D341Med (cell line): ENCODE results near the gene PYGL.
A peak's percentile ranks its signal among the peaks of the same experiment; 100 is the strongest.

Experiments used
- DNase-seq: peaks from one replicate; pipeline ENCODE4 v3.0.0; 2012; ENCODE audit warnings: low spot score

PYGL gene

GRCh38 chr14:50871914-50872732 lies 72.2 kb downstream of the PYGL start, which contains the start of gene ABHD12B:
TSS of gene ABHD12B (plus strand) at chr14:50872053. CDS start at chr14:50872175, 122 bp downstream.
- peak; percentile 33 for DNase-seq

DNA sequence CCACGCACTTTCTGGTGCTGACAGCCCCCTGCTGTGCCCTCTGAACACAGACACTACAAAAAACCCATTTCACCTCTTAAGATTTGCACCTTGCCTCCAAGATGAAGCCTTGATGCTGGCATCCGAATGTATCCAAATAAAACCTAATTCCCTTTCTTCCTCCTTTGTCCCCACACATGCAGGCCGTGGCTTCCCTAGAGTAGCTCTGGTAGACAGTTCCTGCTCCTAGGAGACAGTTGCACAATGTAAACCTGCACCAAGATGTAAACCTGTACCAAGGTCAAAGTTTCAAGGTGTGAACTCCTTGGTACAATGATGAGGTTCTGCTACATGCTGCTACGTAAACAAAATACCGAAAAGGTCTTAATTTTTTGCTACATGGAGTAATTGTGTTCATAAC lies 73.1 kb downstream of the PYGL start:
- no peak for DNase-seq

- no peak for DNase-seq
Measured at GRCh38 chr14:50865391-50866076, 78.7 kb downstream of the PYGL start.

DNA sequence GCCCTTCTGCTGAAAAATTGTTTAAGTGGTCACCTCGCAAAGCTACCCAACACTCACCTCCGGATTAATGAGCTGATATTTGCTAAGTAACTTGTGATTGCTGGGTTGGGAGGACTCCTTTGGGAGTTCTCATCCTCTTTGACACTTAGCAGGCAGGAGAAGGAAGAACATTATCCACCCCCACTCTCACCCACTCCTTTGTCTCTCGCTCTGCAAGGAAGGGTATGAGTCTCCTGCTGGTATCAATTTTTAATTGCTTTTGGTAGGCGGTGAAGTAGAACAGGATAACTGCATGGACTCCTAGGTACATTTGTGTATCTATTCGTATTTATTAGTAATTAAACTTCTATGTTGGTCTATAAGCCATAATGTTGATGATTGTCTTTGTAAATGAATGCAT lies 79.3 kb downstream of the PYGL start:
- no peak for DNase-seq

GRCh38 chr14:50864237-50864636 lies 80.0 kb downstream of the PYGL start:
- DNase-seq: no peak

GRCh38 chr14:50862036-50862570 lies 82.2 kb downstream of the PYGL start:
- no peak for DNase-seq

- peak; percentile 79 for DNase-seq
Measured at GRCh38 chr14:50860478-50861086, 83.7 kb downstream of the PYGL start.

DNA sequence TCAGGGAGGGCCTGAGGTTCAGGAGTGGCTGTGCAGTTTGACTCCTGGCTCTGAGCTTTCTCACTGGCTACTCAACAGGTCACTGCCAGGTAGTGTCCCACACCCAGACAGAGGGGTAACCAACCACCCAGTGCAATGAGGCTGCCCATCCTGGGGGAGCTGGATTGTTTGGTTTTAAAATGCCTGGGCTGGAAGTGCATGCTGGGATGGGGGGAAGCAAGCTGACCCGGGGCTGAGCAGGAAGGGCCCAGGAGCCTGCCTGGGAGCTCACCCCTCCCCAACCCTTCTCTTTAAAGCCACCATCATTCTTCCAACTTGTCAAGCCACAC lies 85.0 kb downstream of the PYGL start:
- no peak for DNase-seq

DNA sequence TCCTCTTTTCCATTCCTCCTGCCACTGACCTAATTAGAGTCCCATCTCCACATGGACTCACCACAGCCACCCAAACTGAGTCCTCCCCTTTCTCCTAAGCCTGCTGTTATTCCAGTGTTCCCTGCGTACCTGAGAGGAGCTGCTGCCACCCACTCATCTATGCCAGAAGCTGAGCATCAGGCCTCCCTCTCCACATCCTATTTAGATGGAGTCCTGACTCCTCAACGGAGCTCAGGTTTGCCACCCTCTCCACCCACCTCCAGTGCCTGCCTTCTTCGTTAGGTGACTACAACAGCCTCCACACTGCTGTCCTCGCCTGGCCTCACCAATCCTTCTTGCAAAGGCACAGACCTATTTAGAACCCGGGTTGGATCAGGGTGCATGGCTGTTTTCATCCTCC lies 87.6 kb downstream of the PYGL start:
- no peak for DNase-seq

DNA sequence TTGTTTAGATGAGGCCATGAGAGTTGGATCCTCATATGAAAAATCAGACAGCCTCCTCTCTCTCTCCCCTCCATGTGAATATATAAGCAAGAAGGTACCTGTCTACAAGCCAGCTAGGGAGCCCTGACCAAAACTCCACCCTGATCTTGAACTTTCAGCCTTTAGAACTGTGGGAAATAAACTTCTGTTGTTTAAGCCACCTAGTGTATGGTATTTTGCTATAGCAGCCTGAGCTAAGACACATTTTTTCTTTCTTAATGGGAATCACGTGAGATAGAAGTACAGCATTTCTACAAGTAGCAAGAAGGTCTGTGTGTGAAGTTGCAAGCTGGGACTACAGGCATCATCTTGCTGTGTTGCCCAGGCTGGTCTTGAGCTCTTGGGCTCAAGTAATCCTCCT lies 88.7 kb downstream of the PYGL start:
- no peak for DNase-seq
